CD4-positive, alpha-beta T cell treated with Interleukin-15 for 1 hour (primary cell): ENCODE measurements around the gene LHPP.

Source experiments
- DNase-seq: peaks from one replicate; pipeline ENCODE4 v3.0.0-alpha.2; 2020

LHPP gene

DNA sequence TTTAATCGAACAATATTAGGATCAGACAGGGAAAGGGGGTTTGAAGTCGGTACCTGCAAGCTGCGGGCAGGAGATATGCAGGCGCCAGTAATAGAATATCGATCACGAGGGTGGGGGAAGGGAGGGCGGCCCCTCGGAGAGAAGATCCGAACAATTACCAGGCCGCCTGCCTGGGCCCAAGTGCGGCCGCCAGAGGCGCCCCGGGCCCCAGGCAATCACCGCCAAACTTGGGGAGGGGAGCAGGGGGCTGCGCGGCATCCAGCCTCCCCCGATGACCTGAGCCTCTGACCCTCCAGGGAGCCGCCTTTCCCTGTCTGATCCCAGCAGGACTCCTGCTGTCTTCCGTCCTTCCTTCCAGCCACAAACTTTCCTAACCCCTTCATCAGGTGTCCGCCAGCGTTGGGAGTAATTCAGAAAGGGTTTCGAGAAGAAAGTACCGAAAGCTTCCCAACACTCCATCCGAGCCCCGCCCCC lies 12.9 kb upstream of the LHPP start:
- no peak for DNase-seq

DNA sequence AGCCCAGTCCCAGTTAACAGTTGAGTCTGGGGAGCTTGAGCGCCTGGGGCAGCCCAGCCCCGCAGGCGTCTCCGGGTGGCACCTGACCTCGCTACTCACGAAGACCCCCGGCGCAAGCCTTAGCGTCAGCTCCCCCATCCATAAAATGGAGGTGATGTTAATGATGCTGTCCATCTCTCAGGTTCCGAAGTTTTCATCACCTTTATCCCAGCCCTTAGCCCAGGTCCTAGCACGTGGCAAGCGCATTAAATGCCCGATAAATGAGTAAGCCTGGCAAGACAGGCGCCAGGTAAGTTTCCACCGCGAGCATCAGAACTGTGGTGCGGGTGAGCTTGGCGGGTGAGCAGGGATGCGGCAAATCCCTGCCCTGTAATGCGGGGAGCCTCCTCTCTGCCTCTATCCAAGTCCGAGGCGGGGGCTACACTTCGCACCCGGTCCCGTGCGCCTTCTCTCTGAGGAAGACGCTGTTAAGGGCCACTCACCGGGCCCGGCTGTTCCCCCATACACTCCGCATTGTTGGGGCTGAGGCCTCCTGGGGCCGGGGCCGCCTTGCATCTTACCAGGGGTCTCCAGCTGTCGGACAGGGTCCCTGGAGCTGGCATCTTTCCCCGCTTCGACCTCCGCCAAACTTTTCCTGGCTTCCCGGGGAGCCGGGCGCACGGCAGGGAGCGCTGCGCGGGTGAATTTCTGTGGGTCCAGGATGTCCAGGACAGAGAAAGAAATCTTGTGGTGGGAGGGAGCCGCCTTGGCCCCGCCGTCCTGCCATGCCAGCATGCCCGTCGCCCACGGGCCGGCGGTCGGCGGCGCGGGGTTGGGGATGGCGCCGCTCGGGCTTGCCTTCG lies 12.2 kb upstream of the LHPP start:
- DNase-seq = no peak

DNA sequence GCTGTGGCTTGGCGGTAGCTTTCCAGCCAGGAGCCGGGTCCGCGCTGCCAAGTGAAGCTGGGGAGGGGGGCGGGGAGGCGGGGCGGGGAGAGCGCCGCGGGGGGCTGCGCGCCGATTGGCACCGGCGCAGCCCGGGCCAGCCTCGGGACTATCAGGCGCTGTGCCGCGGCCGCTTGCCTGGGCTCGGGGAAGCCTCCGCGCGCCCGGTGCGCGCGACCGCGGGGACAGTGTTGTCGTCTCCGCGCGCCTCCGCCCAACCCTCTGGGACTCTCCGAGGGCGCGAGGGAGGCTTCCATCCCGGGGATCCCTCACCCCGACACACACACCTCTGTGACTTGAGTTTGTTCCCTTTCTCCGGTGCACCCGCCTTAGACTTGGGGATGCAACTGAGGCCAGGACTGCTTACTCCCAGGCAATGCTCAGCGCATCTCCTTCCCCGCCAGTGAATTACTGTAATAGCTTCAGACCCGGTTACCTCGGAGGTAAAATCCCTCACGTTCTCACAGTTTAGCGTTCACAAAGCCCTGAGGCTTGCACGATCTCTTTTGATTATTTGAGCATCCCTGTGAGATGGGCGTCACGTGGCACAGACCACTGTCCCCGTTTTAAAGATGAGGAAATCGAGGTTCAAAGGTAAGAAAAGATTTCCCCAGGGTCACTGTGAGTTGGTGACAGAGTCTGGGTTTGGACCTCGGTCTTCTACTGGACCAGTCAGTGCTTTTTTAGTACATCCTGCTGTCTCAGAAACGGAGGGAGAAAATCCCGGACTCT lies 11.4 kb upstream of the LHPP start, which contains the start of gene NKX1-2:
TSS of gene NKX1-2 (minus strand) at position 24 of the 771 bp plus-strand sequence. CDS start 92 bp downstream, outside the sequence.
- DNase-seq = no peak

DNA sequence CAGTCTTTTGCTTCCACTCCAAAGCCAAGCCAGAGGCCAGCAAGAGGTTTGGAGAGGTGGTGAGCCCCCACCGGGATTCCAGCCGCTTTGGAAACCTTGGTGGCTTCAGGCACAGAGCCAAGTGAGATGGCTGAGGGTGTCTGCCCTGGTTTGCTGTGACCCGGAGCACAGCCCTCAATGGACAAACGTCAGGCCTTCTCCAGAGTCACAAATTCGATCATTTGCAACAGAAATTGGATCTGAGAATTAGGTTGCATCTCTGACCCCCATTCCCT lies 10.9 kb upstream of the LHPP start:
- DNase-seq = no peak

DNA sequence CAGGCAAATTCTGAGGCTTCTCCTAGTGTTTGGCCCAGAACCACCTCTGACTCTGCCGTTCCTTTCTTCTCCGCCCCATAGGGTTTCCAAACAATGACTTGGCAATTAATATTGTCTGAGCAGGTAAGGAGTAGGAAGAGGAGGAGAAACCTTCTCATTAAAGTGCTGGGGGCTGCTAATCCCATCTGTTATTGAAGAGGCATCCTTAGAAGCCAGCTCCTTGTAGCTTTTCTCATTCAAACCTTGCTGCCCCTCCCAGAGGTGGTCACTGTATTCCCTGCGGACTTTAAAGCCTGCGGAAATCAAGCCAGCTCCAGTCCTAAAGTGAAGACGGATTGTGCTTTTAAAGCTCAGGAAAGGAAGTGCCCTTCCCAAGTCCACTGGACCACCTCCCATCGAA lies 10.3 kb upstream of the LHPP start:
- DNase-seq = no peak

DNA sequence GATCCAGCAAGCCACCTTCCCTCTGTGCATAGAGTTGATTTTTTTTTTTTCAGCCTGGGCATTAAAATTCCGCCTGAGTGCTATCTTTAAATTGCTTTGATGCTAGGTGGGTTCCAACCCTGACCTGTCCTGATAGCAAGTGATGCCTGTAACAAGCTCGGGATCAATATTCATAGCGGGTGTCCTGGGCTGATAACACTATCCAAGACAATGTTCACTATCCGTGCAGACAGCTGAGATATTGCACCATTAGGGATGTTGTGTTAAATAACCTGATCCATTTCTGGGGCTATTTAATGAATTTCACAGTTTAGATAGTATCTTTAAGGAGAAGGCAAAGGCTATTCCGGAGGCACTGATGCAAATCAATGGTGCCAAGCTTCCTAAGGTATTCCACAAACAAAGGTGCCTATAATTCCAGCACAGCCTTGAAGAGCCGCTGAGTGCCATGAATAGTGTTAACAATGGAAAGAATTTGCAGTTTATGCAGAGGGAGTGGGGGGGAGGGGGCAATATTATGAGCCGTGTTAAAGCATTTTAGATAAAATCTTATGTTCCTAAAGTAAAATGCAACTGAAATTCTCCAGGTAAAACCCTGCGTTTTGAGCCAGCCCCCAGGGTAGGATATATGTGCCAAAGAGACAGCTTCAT lies 7.5 kb upstream of the LHPP start:
- DNase-seq = no peak

DNA sequence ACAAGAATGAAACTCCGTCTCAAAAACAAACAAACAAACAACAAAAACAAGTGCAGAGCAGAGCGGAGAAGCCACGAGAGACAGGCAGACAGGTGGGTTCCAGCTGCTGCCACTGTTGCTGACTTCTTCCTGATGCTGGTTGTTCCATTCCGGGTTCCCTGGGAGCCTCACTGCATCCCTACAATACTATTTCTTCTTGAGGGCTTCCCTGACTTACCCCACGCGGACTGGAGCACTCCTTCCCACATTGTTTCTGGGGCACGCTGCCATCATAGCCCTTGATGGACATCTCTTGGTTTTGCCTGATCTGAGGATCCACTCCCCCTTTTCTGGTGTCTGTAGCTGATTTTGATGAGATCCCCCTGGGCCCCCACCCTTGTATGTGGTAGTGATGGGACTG lies 6.2 kb upstream of the LHPP start:
- no peak for DNase-seq

DNA sequence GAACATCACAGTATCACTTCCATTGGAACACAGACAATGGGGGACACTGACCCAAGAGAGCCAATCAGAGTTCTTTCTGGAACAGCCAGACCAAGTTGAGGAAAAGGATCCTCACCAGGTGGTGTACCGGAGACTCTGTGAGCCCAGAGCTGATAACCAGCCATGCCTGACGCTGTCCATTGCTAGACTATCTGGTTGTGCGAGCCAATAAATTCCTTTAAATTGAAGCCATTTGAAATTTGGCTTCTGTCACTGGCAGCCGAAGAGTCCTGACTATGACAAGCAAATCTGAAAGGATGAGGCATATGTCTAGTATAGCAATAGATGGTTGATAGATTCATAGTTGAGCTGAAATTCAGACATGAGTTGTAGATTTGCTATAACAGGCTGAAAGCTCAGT lies 3.1 kb upstream of the LHPP start:
- DNase-seq = no peak

DNA sequence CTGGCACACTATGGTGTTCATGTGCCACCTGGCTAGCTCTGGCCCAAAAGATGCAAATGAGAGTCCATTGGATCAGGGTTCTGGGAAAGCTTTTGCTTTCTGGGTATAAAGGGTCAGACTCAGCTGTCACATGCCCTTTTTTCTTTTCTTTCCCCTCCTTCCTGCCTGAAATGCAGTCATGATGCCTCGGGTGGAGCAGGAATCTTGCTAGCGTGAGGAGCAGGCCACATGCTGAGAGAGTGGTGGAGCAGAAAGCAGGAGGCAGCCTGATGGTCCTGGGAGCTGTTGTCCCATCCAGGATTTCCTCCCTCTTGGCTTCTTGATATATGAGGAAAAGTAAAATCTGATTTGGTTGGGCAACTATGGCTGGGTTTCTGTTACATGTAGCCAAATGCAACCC lies 2.7 kb upstream of the LHPP start:
- DNase-seq = no peak

DNA sequence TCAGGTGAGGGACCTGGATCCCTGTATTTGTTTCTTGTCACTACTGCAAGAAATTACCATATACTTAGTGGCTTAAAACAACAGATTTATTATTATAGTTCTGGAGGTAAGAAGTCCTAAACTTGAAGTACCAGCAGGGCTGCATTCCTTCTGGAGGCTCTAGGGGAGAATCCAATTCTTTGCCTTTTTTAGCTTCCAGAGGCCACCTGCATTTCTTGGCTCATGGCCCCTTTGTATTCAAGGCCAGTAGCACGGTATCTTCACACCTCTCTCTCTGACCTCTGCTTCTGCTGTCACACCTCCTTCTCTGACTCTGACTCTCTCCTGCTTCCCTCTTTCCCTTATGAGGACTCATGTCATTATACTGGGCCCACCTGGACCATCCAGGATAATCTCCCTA lies 2.2 kb upstream of the LHPP start:
- no peak for DNase-seq

DNA sequence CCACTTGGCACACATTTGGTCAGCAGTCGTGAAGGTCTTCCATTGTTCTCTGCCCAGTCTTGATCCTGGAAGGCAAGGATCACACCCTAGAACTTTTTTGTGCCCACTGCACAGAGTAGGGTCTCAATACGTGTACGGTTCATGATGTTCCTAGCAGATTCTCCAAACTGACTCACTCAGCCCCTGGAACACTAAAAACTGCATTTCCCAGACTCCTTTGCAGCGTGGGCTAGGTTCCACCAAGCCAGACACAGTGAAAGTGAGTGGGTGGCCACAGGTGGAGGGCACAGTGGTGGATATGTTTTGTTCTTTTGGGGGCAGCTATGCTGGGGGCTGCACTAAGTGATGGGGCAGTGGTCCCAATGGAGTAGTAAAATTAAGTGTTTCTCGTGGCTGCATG lies 1.5 kb upstream of the LHPP start:
- DNase-seq = no peak

DNA sequence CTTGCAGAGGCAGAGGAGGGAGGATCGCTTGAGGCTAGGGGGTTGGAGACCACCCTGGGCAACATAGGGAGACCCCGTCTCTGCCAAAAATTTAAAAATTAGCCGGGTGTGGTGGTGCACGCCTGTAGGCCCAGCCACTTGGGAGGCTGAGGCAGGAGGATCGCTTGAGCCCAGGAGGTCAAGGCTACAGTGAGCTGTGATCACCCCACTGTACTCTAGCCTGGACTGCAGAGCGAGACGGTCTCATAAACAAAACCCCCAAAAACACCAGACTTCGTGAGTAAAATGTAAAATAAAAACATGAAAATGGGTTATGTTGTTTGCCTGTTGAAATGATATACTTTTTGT lies 699 bp downstream of the LHPP start:
- no peak for DNase-seq

DNA sequence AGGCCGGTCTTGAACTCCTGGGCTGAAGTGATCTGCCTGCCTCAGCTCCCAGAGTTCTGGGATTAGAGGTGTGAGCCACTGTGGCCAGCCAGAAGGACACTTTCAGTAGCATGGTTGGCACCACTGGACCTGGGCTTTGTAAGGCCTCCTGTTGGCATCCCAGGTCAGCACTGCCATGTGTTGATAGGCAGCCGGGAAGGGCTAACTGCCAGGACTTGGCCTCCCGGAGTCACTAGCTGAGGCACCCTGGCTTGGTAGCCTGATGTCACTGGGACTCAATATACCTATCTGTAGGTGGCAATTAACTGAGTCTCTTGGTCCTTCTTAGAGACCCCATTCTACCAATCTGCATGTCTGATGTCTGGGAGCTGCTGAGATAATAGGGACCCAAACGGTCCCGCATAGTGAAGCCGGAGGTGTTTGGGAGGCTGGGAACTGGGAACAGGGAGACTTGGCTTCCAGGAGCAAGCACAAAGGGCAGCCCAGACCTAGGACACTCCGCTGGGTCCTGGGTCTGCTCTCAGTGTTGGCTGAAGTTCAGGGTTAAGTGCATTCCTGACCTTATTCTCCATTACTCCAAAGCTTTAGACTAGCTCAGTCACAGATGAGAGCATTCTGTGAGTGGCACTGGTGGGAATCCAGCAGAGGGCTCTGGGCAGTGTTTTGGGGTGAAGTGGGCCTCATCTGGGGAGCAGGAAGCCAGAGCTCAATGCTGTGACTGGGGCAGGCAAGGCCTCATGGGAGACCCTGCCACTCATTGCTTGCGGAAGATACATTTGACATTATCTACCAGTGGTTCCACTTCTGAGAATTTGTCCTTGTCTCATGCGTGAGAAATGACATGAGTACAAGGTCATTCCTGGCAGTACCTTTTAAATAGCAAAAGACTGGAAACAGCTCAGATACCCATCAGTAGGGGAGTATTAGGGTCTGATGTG lies 2.7 kb downstream of the LHPP start:
- no peak for DNase-seq

DNA sequence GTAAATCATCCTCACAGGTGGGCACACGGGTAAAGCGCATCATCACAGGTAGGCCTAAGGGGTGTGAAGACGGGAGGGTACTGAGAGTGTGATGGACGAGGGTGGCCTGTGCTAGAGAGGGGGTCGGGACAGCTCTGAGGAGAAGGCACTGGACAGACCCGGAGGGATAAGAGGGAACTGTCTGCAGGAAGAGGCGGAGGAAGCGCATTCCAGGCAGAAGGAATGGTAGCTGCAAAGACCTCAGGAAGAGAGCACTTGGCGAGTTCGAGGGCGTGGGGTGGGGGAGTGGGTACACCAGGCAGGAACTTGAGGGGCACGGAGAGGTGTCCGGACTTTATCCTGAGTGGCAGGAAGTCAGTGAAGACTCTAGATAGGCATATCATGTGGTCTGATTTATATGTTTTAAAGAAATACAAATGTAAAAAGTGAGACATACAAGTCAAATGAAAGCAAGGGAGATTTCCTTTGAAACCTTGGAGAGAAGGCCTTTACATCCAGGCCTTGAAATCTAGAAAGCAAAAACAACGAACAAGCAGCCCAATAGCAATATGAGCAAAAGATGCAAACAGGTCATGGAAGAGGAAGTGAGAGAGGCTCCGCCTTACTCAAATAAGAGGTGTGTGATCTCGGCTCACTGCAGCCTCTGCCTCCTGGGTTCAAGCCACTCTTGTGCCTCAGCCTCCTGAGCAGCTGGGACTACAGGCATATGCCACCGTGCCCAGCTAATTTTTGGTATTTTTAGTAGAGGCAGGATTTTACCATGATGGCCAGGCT lies 3.6 kb downstream of the LHPP start:
- DNase-seq = peak; percentile 20

DNA sequence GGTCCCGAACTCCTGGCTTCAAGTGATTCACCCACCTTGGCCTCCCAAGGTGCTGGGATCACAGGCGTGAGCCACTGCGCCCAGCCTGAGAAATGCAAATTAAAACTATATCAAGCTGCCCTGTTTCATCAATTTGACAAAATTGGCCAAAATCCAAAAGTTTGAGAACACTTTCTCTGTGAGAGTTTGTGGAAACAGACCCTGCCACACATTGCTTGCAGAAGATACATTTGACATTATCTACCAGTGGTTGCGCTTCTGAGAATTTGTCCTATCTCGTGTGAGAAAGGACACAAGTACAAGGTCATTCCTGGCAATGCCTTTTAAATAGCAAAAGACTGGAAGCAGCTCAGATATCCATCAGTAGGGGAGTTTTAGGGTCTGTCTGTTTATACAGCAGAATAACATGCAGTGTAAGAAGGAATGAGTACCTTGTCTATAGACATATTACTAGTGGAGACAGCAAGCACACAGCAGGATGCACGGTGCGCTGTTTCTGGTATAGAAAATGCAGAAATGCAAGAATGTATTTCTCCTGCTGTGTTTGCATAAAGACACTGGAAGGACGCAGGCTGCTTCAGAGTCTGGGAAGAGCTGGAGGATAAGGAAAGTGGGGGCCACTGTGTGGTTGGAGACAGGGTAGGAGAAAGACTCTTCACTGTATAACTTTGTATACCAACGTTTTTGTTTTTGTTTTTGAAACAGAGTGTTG lies 4.3 kb downstream of the LHPP start:
- DNase-seq = no peak

DNA sequence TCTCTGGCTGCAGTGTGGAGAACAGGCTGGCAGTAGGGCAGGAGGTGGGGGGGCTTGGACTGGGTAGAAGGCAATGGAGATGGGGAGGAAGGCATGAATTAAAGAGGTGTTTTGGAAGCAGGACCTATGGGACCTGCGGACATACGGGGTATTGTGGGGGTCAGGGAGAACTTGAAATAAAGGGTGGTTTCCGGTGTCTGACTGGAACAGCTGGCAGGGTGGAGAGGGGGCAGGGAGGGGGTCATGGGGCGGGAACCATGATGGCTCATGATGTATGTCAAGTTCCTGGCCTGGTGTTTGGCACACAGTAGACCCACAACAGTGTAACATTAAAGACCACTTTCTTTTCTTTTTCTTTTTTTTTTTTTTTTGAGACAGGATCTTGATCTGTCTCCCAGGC lies 5.5 kb downstream of the LHPP start:
- DNase-seq = no peak

DNA sequence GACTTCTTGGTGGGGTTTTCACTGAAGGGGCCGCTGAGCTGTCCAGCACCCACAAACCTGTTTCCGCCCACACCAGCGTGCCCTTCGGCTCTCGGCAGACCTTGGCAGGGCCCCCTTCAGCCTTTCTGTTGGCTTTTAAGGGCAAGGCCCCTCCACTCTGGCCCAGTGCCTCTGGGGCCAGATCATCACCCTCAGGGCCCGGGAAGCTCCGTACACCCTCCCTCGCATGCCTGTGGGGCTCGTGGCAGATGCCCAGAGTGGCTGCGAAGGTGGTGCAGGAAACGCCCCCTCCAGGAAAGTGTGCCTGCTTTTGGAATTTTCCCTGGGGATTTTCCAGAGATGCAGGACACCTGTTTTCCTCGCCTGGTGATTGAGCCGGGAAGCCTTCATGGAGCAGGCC lies 7.0 kb downstream of the LHPP start:
- no peak for DNase-seq

DNA sequence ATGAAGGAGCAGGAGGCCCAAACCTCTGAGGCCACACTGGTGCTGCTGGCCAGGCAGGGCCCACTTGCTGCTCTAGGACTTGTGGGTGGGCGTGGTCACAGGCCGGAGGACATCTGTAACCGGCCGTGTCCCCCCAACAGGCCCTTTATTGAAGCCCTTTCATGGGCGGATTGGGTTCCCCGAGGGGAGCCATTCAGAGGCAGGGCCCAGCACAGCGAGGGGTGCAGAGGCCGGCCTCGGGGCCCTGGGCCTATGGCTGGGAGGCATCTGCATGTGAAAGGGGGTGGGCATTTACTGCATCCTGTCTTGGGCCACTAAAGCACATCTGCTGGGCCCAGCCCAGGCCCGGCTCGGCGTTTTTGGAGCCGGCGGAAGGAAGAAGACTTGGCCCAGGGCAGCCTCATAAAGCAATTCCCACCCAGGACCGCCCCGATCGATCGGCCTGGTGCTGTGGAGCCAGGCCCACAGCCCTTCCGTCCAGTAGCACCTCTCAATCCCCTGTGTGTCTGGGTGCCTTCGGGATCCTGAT lies 8.4 kb downstream of the LHPP start:
- DNase-seq = no peak

DNA sequence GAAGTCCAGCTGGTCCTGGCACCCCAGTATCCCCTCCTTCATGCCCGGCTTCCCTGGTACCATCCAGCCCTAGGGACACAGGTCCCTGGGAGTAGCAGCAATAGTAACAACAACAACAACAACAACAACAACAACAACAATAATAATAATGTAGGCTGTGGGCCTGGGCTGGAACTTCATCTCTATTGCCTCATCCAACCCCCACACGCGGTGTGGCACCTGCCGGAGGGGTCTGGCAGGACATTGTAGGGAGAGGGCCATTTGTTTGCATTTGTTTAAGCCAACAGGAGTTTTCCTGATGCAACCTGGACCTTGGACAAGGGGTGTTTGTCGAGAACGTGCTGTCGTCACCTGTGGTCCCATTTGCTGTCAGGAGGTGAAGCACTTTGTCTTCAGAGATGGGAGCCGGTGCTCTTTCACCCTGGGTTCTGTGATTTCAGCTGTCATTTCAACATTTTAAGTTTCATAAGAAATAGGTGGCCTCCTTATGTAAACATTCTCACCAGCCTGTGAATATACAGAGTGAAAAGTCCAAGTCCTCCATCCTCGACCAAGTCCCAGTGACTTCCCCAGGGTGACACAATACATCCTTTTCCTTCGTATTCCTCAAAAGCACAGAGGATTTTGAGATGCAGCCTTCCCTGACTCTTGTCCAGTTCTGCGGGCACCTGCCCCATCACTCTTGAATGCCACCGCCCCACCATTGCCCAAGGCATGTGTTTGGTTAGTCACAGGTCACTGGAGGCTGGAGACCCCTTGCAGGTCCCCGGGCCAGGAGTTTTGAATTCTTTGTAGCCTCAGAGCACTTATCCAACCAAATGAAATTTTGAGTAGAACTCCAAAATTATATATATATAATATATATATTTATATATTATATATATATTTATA lies 9.2 kb downstream of the LHPP start:
- no peak for DNase-seq

DNA sequence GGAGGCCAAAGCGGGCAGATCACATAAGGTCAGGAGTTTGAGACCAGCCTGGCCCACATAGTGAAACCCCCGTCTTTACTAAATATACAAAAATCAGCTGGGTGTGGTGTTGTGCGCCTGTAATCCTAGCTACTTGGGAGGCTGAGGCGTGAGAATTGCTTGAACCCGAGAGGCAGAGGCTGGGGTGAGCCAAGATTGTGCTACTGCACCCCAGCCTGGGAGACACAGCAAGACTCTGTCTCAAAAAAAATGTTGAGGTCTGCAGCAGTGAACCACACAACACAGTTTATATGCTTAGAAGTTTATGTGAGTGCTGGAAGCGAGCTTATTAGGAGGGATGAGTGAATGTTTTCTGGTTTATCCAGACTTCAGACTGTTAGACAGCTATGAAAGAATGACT lies 10.4 kb downstream of the LHPP start:
- no peak for DNase-seq
